ENCODE results near the gene TRH. TPM values are rescaled to one million over a fixed set of nuclear protein-coding genes. Genes with fewer than 3 reads are reported as not detected.
A peak's percentile ranks its signal among the peaks of the same experiment; 100 is the strongest.

TRH gene
- total RNA-seq, 1 donor from 2014 or later = not detected

GRCh38 chr3:129940086-129940485, 34.4 kb upstream of the TRH start:
- intact Hi-C loops (cut with micrococcal nuclease) = no loop called here
- no peak for ATAC-seq (ENCODE audit: low read depth)
- Mint-ChIP-seq H3K4me3 (no peak overlapping the region), H3K36me3 (ENCODE audit: low read depth) (no peaks in the 10 kb centered on the region), H3K9me3 (no peaks in the 10 kb centered on the region), H3K4me1 (peaks cover 6% of the 10 kb centered on the region), H3K27me3 (peaks cover 6% of the 10 kb centered on the region), H3K27ac (no peak overlapping the region)
- TF ChIP-seq CTCF (IDR thresholded peaks at IDR 0.05) = no peak
- POLR2A ChIA-PET = no interaction called here
- DNase-seq = no peak
- CTCF ChIA-PET = interaction anchor here (1.1 kb wide), 1 partner anchor 11 kb away, joined by 4 read pairs; no protein-coding TSS in a partner anchor

DNA sequence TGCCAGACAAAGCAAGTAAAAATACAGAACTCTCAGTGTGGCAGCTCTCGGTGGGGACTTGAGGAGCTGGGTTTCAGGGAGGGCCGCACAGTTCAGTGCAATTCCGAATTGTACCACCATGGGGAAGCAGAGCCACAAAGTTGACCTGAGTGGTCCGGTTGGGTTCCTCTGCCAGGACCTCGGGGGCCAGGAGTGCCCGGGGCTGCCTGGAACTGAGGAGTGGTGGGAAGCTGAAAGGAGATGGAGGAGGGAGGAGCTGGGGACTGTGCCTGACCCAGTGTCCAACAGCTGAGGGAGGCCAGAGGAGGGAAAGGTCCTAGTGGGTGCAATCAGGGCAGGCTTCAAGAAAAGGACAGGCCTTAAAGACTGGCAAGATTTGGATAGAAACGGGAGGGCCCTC, 32.2 kb upstream of the TRH start:
- Mint-ChIP-seq H3K4me1 (no peaks in the 10 kb centered on the region), H3K36me3 (ENCODE audit: low read depth) (no peaks in the 10 kb centered on the region), H3K27me3 (peaks cover 4% of the 10 kb centered on the region), H3K4me3 (no peak overlapping the region), H3K27ac (no peak overlapping the region), H3K9me3 (no peaks in the 10 kb centered on the region)
- ChIA-PET CTCF (interaction anchor here (0.9 to 2.3 kb wide), 7 partner anchors 8 to 164 kb away, joined by 3 to 15 read pairs (median 3); no protein-coding TSS in a partner anchor), POLR2A (no interaction called here)
- intact Hi-C loops (cut with micrococcal nuclease) = loop anchor here (1.0 kb wide), 1 partner anchor 61 kb away; no protein-coding TSS in a partner anchor
- DNase-seq (peak; percentile 24), ATAC-seq (ENCODE audit: low read depth) (peak; percentile 72)
- no peak for TF ChIP-seq CTCF (IDR thresholded peaks at IDR 0.05)

DNA sequence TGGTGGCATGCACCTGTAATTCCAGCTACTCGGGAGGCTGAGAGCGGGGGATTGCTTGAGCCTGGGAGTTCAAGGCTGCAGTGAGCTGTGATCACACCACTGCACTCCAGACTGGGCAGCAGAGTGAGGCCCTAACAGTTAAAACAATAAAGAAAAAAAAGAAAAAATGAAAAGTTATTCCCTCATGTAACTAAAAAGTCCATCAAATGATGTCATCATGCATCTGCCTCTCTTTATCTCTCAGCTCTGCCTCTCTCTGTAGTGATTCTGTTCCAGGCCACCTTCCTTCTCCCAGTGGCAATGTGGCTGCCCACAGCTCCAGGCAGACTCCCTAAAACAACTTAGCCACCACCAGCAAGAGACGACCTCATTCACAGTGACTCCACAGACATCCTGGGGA, 31.5 kb upstream of the TRH start:
- ChIA-PET CTCF (interaction anchor here (1.1 to 2.3 kb wide), 4 partner anchors 9 to 163 kb away, joined by 3 to 15 read pairs (median 4); no protein-coding TSS in a partner anchor), POLR2A (no interaction called here)
- peaks cover 4% of the 10 kb centered on the region for H3K27me3 Mint-ChIP-seq
- H3K4me3 Mint-ChIP-seq = no peak overlapping the region
- no peaks in the 10 kb centered on the region for H3K4me1 Mint-ChIP-seq
- no peak overlapping the region for H3K27ac Mint-ChIP-seq
- no peaks in the 10 kb centered on the region for H3K9me3 Mint-ChIP-seq
- ATAC-seq (ENCODE audit: low read depth) = no peak
- intact Hi-C loops (cut with micrococcal nuclease) = no loop called here
- TF ChIP-seq CTCF (IDR thresholded peaks at IDR 0.05) = no peak
- no peaks in the 10 kb centered on the region for H3K36me3 Mint-ChIP-seq (ENCODE audit: low read depth)
- DNase-seq = no peak

DNA sequence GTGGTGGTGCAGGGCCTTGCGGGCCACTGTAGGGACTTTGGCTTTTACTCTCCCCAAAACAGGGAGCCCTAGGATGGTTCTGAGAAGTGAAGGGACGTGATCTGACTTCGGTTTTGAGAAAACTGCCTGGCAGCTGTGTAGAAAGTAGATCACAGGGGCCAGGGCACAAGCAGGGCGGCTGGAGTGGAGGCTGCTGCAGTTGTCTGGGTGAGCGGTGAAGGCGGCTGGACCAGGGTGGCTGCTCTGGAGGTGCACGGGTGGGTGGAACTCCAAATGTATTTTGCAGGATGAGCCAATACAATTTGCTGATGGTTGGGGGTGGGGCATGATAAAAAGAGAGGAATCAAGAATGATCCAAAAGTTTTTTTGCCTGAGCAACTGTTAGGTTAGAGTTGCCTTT, 29.8 kb upstream of the TRH start:
- POLR2A ChIA-PET = no interaction called here
- Mint-ChIP-seq H3K4me1 (no peaks in the 10 kb centered on the region), H3K27ac (no peak overlapping the region), H3K27me3 (peaks cover 4% of the 10 kb centered on the region), H3K4me3 (no peak overlapping the region), H3K9me3 (no peaks in the 10 kb centered on the region), H3K36me3 (ENCODE audit: low read depth) (no peaks in the 10 kb centered on the region)
- no peak for ATAC-seq (ENCODE audit: low read depth)
- DNase-seq = no peak
- no peak for TF ChIP-seq CTCF (IDR thresholded peaks at IDR 0.05)
- intact Hi-C loops (cut with micrococcal nuclease) = no loop called here
- CTCF ChIA-PET = no interaction called here

- Mint-ChIP-seq H3K27me3 (no peaks in the 10 kb centered on the region), H3K4me3 (no peak overlapping the region), H3K27ac (no peak overlapping the region), H3K36me3 (ENCODE audit: low read depth) (no peaks in the 10 kb centered on the region), H3K9me3 (no peaks in the 10 kb centered on the region), H3K4me1 (no peaks in the 10 kb centered on the region)
- ATAC-seq (ENCODE audit: low read depth) (no peak), DNase-seq (no peak)
- intact Hi-C loops (cut with micrococcal nuclease) = no loop called here
- POLR2A ChIA-PET = no interaction called here
- CTCF ChIA-PET = no interaction called here
- no peak for TF ChIP-seq CTCF (IDR thresholded peaks at IDR 0.05)
Measured at GRCh38 chr3:129947538-129948240, 26.8 kb upstream of the TRH start.

Data from activated B cell treated with CpG ODN at 0.5 μM for 24 hours (primary cell).